Stimulated activated CD4-positive, alpha-beta T cell treated with anti-CD3 and anti-CD28 coated beads, Interleukin-4, amount 100 ng/mL, for 4 hours (primary cell): ENCODE results near the gene GADD45GIP1.
A peak's percentile ranks its signal among the peaks of the same experiment; 100 is the strongest.
"Not testable (repeated sequence)": the region's sequence is repeated elsewhere in the genome, so short reads cannot be mapped to it uniquely, and the experiment has no call there.

Source experiments
- DNase-seq, 2 experiments: peaks; one replicate each; pipeline ENCODE4 v3.0.0-alpha.2; 2020

GADD45GIP1 gene

DNA sequence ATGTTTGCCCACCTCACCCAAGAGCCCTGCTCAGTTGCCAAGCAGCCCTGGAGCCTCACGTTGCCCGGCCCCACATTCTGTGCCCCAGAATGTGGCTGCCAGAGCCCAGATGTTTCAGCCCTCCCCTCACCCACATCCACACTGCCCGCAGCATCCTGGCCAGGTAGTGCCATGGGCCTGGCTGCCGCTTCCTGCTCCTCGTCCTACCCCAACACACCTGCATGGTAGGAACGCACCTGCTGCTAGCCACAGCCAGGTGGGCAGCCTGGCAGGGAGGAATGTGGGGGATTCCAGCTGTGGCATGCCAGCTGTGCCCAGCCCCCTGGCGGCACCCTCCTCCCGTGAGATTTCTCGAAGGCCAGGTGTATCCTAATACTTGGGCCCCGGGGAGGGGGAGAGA lies 30.8 kb upstream of the GADD45GIP1 start:
- DNase-seq = no peak

- DNase-seq = no peak
Measured at GRCh38 chr19:12987190-12987589, 30.2 kb upstream of the GADD45GIP1 start.

DNA sequence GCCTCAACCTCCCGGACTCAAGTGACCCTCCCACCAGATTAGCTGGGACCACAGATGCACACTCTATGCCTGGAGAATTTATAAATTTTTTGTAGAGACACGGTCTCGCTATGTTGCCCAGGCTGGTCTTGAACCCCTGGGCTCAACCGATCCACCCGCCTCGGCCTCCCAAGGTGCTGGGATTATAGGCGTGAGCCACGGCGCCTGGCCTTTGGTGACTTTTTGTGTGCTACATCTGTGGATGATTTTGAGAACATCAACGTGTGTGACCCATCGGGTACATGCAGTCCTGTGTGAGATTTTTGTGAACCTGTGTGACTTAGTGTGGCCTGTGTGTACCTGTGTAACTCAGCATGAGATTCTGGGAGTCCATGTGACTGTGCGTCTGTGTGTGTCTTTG lies 29.7 kb upstream of the GADD45GIP1 start:
- DNase-seq = no peak

DNA sequence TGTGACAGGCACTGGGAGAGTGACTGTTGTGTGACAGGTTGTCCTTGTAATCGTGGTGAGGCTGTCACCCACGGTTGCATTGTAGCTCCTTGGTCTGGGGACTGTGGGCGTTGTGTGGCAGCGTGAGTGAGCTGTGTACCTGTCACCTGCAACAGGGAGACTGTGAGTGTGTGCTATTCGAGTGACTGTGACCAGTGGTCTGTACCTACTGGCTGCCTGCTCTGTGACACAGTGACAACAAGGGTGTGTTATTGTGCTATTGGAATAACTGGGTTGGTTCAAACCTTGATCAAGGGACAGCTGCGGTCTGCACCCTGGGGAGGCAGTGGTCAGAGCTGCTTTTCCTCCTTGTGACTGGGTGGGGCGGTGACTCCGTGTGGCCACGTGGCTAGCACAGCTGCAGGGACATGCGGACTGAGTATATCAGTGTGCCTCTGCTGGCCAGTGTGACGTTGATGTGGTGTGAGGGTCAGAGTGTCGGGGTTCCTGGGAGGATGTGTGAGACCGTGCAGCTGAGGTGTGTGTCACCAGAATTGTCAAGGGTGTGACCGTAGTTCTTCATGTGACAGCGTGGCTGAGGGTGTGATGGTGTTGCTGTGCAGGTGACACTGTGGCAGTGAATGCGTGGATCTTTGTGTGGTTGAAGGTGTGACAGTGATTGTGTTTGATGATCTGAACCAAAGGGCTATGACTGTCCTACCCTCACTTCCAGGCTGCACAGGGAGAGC lies 28.2 kb upstream of the GADD45GIP1 start:
- DNase-seq = no peak

DNA sequence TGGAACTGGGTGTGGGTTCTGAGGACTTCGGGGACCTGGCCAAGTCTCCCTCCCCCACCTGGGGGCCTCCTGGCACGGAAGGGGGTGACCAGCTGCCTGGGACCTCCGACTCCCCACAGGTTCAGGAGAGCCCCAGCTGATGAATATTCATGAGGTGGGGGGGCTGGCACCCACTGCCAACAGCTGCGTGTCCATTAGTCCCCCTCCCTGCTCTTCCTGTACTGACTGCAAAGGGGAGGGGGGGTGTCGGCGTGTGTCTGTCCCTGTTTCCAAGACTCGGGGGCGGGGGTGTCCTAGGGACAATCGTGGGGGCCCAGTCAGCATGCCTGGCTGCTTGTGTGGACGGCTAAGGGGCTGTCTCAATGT lies 27.6 kb upstream of the GADD45GIP1 start:
- DNase-seq = no peak

DNA sequence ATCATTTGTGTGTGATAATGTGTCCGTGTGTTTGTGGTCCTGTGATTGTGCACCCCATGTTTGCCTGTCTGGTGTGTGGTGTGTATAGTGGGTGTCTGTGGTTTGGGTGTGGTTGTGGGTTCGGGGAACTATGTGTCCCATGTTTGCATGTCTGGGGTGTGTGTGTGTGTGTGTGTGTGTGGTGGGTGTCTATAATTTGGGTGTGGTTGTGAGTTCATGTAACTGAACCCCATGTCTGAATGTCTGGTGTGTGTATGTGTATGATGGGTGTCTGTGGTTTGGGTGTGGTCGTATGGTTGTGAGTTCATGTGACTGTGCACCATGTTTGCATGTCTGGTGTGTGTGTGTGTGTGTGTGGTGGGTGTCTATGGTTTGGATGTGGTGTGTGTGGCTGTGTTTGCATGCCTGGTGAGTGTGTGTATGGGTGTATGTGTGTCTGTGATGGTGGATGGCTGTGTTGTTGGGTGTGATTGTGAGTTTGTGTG lies 27.2 kb upstream of the GADD45GIP1 start:
- no peak for DNase-seq

DNA sequence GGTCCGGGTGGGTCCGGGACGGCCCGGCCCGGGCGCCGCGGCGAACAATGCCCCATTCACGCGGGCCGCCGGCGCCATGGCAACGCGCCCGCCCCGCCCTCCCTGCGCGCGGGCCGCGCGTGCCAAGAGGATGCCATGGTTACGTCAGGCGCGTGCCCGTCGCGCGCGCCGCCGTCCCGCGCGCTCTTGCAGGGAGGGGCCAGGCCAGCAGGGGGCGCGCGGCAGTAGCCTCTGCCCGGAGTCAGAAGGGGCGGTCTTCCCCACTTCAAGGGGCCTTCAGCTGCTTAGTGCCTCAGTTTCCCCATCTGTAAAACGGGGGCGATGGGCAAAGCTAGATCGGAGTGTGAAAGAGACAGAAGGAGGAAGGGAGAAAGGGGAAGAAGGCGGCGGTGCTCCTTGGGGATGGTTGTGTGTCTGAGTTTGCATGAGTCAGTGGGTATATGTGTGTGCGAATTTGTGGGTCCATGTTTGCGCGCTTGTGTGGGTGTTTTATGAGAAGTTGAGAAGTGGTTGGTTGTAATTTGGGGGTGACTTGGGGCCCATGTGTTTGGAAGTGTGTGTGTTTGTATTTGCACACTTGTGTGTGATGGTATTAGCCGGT lies 26.6 kb upstream of the GADD45GIP1 start:
- peak; percentile 77 to 83 for DNase-seq

- DNase-seq = no peak
Measured at GRCh38 chr19:12983091-12983490, 26.1 kb upstream of the GADD45GIP1 start.

- no peak for DNase-seq
Measured at GRCh38 chr19:12982648-12983047, 25.6 kb upstream of the GADD45GIP1 start.

DNA sequence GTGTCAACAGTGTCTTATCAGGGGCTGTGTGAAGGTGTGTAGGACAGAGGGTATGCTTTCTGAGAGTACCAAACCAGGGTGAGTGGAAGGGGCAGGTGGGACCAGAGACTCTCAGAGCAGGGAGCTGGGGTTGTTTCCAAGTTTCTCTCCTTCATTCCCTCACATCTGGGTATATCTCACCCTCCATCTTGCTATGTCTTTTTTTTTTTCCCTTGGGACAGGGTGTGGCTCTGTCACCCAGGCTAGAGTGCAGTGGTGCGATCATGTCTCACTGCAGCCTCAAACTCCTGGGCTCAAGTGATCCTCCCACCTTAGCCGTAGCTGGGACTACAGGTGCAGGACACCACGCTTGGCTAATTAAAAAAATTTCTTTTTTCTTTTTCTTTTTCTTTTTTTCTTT lies 23.0 kb upstream of the GADD45GIP1 start:
- DNase-seq = no peak

GRCh38 chr19:12976109-12976508 lies 19.1 kb upstream of the GADD45GIP1 start:
- DNase-seq = not testable (repeated sequence)

DNA sequence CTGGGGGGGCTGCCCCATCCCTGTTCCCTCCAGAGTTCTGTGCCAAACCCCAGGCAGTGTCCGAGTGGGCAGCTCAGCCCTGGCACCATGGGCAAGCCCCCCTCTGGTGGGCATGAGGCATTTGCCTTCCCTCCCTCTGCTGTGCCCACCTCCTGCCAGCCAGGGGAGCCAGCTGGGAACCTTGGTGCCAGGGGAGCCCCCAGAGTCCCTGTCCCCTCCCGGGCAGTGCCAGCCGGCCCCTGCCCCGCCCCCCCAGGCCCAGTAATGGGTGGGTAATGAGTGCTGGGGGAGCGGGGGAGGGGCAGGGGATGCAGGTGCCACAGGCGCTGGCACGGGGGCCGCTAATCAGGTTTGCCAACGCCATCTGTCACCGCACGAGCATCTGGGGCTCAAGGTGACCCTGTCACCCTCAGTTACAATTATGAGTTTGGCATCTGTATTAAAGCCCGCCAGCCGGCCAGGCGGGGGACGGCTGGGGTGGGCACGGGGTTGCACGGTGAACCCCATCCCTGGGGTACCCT lies 18.3 kb upstream of the GADD45GIP1 start:
- no peak for DNase-seq

DNA sequence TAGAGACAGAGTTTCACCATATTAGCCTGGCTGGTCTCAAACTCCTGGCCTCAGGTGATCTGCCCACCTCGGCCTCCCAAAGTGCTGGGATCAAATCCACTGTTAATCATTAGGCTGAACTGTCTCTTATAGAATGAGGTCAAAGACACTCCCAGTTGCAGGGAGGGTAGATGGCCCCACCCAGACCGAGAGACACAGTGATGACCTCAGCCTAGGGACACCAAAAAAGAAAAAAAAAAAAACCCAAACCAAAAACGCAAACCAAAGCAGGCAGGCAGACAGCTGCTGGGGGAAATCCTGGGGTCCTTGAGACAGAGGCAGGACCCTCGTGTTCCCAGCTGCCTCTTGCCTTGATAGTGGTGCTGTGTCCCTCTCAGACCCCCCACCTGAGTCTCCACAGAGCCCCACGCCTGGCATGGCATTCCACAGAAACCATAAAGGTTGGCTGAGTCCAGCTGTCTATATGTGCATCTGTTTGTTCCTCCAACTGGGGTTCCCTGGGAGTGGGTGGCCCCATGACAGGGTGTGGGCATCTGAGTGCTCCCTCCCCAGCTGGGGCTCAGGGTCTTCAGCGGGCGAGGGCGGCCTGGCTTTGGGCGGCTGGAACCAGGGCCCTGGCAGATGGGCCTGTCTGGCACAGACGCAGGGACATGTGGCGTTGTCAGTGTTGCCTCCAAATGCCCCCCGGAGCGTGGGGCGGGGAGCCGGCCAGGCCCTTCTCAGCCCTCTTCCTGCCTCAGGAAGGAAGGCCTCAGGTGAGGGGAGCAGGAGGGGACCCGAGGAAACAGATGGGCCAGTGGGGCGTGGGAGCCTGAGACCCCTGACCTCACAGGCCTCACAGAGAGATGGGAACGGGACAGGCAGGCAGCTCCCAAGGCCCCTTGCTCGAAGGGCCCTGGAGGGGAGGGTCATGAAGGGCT lies 17.5 kb upstream of the GADD45GIP1 start:
- no peak for DNase-seq

- no peak for DNase-seq
Measured at GRCh38 chr19:12973236-12973635, 16.2 kb upstream of the GADD45GIP1 start.

DNA sequence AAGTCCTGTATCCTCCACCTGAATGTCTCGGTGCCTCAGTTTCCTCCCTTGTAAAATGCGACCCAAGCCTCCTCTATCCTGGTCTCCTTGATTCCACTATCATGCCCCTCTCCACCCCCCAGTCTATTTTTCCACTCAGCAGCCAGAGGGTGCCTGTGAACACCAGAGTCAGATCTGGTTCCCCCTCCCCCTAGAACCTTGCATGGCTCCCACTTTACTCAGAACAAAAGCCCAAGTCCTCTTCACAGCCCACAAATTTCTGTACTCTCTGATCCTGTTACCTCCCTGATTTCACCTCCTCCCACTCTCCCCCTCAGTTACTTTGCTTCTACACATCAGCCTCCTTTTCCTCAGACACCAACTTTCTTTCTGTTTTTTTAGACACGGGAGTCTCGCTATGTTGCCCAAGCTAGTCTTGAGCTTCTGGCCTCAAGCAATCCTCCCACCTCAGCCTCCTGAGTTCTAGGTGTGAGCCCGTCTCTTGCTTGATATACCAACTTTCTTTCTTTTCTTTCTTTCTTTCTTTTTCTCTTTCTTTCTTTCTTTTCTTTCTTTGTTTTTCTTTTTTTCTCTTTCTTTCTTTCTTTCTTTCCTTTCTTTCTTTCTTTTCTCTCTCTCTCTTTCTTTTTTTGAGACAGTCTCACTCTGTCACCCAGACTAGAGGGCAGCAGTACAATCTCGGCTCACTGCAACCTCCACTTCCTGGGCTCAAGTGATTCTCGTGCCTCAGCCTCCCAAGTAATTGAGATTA lies 13.2 kb upstream of the GADD45GIP1 start:
- no peak for DNase-seq

DNA sequence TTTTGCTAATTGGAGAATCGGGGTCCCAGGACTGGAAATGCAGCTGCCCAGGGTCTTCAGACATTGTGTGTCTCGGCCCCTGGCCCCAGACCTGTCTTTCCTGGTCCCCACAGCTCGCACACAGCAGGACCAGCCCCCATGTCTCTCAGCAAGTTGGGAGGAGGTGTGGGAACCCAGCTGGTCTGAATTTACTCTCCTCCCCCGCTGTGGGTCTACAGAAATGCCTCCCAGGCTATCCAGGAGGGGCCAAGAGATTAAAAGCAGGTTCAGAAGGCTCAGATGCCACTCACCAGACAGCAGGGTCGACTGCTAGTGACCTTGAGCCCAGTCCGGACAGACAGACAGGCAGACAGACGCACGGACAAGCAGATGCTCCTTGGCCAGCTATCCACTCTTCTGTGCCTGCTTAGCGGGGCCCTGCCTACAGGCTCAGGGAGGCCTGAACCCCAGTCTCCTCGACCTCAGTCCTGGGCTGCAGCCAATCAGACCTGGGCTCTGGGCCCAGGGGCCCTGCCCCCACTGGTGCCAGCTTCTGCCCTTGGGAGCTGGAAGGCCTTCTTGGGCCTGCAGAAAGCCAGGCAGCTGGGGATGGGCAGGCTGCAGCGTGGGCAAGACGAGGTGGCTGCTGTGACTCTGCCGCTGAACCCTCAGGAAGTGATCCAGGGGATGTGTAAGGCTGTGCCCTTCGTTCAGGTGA lies 12.4 kb upstream of the GADD45GIP1 start, which contains the start of gene DAND5:
DAND5 (plus strand) TSS at position 285 of the 697 bp plus-strand sequence; CDS start at position 370, 85 bp downstream.
- DNase-seq = no peak

DNA sequence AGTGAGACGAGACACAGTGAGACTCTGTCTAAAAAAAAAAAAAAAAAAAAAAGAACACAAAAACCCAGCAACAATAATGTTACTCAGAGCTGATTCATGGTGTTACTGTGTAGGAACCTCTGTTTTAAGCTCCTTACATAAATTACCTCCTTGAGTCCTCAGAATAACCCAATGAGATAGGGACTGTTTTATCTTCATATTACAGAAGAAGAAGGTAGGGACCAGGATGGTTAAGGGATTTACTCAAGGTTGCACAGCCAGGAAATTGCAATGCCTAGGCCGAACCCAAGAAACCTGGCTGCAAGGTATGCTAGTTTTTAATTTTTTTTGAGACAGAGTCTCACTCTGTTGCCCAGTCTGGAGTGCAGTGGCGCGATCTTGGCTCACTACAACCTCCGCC lies 10.9 kb upstream of the GADD45GIP1 start:
- no peak for DNase-seq

- DNase-seq = no peak
Measured at GRCh38 chr19:12965812-12966135, 8.8 kb upstream of the GADD45GIP1 start.

DNA sequence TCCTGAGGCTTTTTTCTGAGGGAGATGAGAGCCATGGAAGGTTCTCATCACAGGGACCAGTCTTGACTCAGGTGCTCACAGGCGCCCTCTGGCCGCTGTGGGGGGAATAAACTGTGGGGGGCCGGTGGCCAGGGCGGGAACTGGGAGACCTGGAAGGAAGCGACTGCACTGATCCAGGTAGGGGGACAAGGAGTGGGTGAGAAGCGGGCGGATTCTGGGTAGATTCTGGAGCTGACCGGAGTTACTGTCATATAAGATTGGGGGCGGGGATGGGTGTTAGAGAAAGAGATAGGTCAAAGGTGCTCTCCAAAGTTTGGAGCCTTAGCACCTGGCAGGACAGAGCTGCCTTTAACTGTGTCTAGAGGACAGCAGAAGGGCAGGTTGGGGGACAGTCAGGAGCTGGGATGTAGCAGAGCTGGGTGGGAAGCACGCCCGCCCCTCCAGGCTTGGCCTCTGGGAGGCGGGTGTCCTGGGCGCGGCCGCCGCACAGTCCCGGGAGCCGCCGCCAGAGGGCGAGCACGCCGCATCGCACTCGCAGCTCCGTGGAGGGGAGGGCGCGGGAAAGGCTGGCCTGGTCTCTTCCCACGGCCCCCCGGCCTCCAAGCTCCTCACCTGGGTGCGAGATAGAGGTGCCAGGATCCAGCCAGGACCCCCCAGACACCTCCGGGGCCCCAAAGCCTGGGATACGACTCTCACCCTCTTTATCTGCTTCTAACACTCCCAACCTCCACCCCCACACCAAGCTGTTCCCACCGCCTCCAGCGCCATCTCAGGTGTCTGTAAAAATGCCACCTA lies 8.2 kb upstream of the GADD45GIP1 start:
- DNase-seq = peak; percentile 75 to 82

DNA sequence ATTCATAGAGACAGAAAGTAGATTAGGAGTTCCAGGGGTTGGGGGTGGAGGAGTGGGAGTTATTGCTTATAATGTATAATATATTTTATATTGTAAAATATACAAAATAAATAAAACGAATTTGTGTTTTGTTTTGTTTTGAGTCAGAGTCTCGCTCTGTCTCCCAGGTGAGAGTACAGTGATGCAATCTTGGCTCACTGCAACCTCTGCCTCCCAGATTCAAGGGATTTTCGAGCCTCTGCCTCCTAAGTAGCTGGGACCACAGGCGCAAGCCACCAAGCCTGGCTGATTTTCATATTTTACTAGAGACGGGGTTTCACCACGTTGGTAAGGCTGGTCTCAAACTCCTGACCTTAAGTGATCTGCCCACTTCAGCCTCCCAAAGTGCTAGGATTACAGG lies 2.5 kb upstream of the GADD45GIP1 start:
- DNase-seq = no peak

DNA sequence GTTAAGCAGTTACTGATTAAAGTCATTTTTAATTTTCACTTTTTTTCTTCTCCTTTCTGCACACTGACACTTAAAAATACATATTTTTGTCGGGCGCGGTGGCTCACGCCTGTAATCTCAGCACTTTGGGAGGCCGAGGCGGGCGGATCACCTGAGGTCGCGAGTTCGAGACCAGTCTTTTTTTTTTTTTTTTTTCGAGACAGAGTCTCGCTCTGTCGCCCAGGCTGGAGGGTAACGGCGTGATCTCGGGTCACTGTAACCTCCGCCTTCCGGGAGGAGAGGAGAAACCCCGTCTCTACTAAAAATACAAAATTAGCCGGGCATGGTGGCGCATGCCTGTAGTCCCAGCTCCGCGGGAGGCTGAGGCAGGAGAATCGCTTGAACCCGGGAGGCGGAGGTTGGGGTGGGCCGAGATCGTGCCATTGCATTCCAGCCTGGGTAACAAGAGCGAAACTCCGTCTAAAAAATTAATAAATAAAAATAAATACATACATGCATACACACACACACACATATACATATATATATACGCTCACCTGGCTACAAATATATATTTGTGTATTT lies 448 bp upstream of the GADD45GIP1 start:
- not testable (repeated sequence) for DNase-seq
